GM12892 (cell line): ENCODE data around the gene ABCB11.

Experiments
- POLR2A ChIP-seq: IDR thresholded peaks from 2 replicates; pipeline ENCODE4 v1.6.1; 2011; ENCODE audit warnings: low read depth, low read length, control low read depth
- POLR2AphosphoS5 ChIP-seq: IDR thresholded peaks from 2 replicates; pipeline ENCODE4 v1.6.1; 2011; ENCODE audit warnings: low read depth, low read length, control low read depth

DNA sequence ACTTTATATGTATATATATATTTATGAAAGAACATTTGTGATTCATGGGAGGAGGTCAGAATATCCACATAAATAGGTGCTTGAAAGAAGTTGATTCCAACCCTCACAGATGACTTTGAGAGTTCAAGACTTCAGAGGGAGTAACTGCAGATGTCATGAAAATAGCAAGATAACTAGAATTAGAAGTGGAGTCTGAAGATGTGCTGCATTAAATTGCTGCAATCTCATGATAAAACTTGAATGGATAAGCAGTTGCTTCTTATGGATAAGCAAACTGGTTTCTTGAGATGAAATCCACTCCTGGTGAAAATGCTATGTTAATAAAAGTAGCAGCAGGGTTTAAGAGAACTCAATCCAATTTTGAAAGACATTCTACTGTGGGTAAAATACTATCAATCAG is 89.8 kb downstream of the ABCB11 start:
- TF ChIP-seq POLR2AphosphoS5, result no peak
- no peak for TF ChIP-seq POLR2A
